Measurements from ENCODE around the gene RLF.

DNA sequence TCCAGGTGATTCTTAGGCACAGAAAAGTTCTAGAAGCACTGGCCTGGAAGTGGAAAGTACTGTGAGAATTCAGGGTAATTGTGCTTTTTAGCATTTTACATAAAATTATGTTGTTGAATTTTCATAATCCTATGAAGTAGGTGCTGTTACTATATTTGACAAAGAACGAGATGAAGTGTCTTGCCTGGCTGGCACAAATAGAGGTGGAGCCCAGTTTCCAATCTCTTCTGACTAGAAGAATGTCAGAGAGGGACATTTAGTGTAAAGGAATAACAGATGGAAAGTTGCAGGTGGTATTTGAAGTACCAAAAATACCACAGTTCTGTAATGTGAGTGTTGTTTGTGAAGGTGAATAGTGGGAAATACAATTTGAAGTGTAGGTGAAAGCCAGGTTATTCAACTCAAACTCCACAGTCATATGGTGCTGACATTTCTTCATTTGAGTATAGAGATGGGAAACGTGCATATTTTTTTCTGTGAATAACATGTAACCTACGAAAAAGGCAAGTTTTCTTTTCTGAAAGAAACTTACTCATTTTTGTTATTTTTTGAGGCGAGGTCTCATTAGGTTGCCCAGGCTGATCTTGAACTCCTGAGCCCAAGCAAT, 83.1 kb downstream of the RLF start:
- TF ChIP-seq, protein P1, sequence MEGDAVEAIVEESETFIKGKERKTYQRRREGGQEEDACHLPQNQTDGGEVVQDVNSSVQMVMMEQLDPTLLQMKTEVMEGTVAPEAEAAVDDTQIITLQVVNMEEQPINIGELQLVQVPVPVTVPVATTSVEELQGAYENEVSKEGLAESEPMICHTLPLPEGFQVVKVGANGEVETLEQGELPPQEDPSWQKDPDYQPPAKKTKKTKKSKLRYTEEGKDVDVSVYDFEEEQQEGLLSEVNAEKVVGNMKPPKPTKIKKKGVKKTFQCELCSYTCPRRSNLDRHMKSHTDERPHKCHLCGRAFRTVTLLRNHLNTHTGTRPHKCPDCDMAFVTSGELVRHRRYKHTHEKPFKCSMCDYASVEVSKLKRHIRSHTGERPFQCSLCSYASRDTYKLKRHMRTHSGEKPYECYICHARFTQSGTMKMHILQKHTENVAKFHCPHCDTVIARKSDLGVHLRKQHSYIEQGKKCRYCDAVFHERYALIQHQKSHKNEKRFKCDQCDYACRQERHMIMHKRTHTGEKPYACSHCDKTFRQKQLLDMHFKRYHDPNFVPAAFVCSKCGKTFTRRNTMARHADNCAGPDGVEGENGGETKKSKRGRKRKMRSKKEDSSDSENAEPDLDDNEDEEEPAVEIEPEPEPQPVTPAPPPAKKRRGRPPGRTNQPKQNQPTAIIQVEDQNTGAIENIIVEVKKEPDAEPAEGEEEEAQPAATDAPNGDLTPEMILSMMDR (IDR thresholded peaks at IDR 0.05) = no peak
- no peak for TF ChIP-seq EP300 (IDR thresholded peaks at IDR 0.05)
